ENCODE measurements around the gene NBEA. TPM values are rescaled to one million over a fixed set of nuclear protein-coding genes. Genes with fewer than 3 reads are reported as not detected.

NBEA gene
- total RNA-seq, 1 donor from 2014 or later: 16.3 TPM

DNA sequence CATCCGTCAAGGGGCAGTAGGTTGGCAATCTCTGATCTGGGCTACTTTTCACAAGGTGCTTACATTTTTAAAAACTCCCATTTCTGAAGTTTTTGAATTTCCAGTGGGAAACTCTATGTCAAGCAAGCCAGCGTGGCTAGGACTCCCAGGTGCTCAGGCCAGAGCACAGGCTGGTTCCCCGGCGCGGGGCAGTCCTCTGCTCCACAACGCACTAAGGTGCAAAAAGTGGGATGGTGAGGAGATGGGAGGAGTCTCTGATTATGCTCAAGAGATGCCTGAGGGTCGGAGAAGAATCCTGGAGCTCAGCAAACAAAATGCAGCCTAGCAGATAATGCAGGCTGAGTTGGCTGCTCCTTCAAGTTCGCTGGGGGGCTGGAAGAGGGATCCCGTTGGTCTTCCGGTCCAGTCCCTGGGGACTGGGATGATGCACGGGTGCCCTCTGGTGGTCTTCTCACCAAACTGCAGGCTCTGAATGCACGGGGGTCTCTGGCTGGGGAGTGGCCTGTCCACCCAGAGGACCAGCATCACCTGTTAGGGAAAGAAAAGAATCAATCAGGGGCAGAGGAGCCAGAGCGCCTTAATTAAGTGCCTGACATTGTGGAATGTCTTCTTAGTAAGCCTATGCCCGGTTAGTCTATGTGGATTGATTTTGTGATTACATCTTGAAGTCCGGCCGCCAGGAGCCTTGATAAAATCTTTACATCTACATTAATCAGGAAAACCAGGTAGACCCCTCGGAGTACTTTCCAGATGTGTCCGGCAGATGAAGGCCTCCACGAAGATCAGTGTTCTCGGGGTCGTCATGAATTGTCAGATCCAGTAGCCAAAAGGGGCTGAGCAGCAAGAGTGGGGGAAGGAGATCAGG lies 778.9 kb downstream of the NBEA start:
- ATAC-seq: no peak
- peak; percentile 68 for DNase-seq (ENCODE audit: low spot score)
- intact Hi-C loops (cut with DNase I): no loop called here

All from sciatic nerve (tissue), 2 donors.